ENCODE results near the gene PPFIA2.

GRCh38 chr12:81800298-81801148 is 41.4 kb upstream of the PPFIA2 start:
- TF ChIP-seq GATA2 (IDR thresholded peaks at IDR 0.05; ENCODE audit: low read depth, low read length) (no peak), GATA3 (IDR thresholded peaks at IDR 0.05; ENCODE audit: low read depth, low read length) (no peak)
